HG03354 (cell line): Measurements from ENCODE around the gene GMPR.
"Not testable (repeated sequence)": the region's sequence is repeated elsewhere in the genome, so short reads cannot be mapped to it uniquely, and the experiment has no call there.

Source experiments
- ATAC-seq: cut with Tn5 transposase; IDR thresholded peaks from one replicate; pipeline ENCODE4 v1.9.1; 2021; ENCODE audit warnings: mild to moderate bottlenecking; ENCODE audit not compliant: unreplicated experiment, poor library complexity, severe bottlenecking

Gene GMPR

DNA sequence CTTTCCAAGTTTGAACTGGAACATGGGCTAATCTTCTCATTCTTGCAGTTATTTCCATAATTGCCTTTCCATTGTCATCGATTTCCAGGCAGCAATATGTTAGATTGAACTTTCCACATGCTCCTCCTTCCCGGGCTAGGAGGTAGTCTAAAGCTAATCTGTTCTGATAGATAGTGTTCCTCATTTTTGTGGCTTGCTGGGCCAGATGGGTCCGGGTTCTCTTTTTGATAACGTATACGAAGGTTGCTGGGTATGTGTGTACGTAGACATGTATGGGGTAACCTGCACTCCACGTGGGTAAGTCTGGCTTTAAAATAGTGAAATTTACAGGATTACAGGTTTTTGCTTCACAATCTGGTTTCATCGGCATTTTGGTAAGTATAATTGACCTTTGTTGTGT is 14.0 kb upstream of the GMPR start:
- ATAC-seq: no peak

GRCh38 chr6:16225062-16225731 is 13.2 kb upstream of the GMPR start:
- not testable (repeated sequence) for ATAC-seq

GRCh38 chr6:16226117-16227047 is 12.0 kb upstream of the GMPR start:
- ATAC-seq: not testable (repeated sequence)

- no peak for ATAC-seq
These were observed 11.3 kb upstream of the GMPR start for GRCh38 chr6:16227048-16227562.

- no peak for ATAC-seq
These were observed 10.8 kb upstream of the GMPR start for GRCh38 chr6:16227605-16228004.

DNA sequence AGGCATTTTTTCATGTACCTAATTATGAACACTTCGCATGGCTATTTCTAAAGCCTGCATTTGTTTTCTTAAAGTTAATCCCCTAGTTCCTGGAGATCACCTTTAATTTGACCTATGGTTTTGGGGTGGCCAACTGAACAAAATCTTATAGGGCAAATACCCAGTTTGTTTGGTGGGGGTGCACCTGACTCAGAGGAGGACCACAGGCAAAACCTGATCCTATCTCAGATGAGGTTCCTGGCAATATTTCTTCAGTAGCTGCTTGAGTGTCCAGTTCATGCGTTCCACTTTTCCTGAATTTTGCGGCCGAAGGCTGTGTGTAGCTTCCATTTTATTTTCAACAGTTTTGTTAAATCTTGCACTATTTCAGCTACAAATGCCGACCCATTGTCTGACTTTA is 10.3 kb upstream of the GMPR start:
- no peak for ATAC-seq

DNA sequence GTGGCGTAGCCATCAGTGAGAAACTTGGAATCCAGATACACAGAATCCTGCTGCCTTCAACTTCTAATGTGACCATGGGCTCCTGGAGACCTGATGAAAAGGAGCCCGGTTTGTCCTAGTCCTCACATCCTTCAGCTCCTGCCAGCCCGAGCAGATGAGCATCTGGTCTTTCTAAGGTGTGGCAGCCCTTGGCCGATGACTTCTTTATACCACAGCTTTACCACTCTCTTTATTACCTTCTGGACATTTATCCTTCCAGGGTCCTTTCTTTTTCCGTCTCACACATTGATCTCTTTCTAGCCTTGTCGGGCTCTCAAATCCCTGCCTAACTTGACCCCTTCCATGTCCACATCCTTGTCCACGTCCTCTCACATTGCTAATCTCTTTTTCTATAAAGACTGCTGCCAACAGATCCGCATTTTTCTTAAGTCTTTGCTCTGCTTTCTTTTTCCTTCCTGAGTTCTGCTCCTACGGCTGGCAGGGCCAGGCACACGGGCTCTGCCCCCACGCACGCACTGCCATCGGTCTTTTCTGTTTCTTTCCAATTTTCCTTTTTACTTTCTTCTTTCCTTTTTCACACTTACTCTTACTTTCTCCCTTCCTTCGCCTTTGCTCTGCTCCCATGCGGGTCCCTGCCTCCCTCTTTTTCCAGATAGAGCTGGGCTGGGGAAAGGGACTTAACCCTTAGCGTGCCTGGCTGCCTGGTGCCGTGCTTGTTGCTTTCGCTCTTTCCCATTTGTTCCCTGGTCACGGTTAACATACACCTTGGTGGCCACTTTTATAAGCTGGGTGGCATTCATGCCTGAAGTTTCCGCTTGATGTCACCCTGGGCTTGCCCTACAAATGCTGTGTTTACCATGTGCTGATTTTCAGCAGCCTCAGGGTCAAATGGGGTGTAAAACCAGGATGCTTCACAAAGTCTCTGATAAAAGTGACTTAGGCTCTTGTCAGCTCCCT is 9.4 kb upstream of the GMPR start:
- ATAC-seq: no peak

DNA sequence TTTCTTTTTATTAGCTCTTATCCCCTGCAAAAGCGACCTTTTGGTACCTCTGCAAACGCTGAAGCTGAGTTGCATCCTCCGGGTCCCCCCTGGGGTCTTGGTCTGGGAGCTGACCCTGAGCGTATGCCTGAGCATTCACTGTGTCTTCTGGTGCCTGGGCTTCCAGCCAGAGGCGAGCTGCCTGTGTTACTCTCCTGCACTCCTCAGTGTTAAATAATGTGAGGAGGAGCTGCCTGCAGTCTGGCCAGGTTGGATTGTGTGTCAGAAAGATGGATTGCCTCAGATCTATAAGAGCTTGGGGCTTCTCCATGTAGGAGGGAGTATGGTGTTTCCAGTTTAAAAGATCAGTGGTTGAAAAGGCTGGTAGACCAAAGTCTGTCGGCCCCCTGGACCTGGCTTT is 8.7 kb upstream of the GMPR start:
- ATAC-seq: no peak

- no peak for ATAC-seq
These were observed 7.4 kb upstream of the GMPR start for GRCh38 chr6:16230953-16231352.

- no peak for ATAC-seq
These were observed 6.3 kb upstream of the GMPR start for GRCh38 chr6:16232086-16232485.

DNA sequence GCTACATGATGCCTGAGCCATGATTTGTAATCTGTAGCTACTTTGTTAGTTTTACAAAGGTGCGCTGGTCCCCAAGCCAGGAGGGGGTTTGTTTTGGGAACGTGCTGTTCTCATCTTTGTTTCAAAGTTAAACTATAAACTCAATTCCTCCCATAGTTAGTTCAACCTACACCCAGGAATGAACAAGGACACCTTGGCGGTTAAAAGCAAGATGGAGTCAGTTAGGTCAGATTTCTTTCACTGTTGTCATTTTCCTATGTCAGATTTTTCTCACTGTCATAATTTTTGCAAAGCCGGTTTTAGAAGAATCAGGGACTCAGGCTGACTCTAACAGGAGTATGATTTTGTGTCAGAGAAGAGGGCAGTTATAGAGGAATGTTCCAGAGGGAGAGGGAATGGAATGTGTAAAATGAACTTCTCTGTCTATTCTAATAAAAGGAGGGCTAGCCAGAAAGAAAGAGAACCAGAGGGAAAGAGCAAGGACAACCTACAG is 2.3 kb upstream of the GMPR start:
- no peak for ATAC-seq

DNA sequence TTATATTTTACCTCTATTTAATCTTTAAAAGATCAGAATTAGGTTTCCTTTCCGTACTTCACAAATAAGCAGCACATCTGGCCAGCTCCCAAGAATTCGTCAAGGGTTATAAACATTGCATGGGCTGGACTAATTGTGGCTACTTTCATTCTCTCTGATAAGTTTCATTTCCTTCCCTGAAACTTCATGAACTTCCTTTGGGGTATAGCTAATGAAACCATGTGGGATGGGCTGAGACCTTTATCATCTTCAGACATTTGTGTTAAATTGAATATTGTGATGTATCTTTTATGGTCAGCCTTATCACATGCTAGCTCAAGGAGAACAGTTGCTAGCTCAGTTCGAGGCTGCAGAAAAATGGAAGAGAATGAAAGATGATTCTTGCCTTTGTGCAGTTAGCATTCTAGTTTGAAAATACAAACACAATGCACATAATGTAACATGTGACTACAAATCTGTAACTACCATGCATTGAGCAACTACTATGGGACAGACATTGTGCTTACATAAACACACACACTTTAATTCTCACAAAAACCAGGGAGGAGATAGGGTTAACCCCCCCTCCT is 1.7 kb upstream of the GMPR start:
- peak; percentile 39 for ATAC-seq

GRCh38 chr6:16237242-16237641 is 1.1 kb upstream of the GMPR start:
- ATAC-seq: no peak

GRCh38 chr6:16238963-16239797 is 793 bp downstream of the GMPR start:
- peak; percentile 42 for ATAC-seq

- no peak for ATAC-seq
These were observed 1.4 kb downstream of the GMPR start for GRCh38 chr6:16239798-16240123.

DNA sequence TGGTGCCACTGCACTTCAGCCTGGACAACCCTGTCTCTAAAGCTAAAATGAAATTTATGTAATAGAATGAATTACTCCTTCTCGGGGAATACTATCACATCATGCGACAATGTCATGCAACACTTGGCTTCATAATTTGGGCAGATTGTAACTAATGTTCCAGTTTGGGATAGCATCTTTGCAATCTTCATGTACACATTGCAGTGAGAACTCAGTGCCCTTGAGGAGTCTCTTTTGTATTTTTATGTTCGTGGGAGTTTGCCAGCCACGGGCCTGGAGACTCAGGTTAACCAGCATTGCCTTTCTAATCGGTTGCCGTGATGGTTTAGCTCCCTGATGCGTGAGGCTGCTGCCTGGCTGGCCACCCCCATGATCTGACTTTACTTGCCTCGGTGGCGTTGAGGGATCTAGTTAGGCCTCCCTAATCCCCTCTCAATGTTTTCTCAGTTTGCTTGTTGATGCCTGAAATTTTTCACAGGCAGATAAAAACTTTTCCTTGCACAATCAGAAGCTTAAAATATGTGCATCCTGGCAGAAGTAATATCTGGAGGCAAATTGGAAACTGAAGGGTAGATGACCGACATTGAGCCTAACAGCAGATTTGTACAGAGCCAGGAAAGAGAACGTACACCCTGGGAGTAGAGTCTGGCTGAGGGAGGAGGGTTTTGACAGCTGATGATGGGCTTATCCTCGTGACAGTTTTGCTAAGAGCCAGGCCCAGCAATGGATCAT is 2.4 kb downstream of the GMPR start:
- ATAC-seq: no peak

DNA sequence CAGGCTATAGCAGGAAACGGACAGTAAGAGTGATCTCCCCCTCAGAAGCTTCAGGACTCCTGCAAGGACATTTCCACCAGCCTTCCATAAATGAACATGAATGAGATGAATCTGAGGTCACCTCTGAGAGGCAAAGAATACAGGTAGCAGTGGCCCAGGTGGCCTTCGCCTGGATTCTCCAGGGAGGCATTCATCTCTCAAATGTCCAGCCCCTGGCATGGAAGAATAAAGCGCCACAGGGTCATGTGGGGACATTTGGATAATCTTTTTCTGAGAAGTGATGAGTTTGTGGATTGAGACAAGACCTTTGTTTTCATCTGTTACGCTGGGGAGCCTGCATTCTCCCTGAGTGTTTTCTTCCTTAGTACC is 2.9 kb downstream of the GMPR start:
- no peak for ATAC-seq

- no peak for ATAC-seq
These were observed 4.7 kb downstream of the GMPR start for GRCh38 chr6:16243055-16243454.
